H54 (cell line): ENCODE data around the gene SYNE4.

ENCODE experiments used
- DNase-seq: peaks from one replicate; pipeline ENCODE4 v3.0.0; 2011; ENCODE audit warnings: low spot score, mixed read lengths; ENCODE audit not compliant: insufficient read length
- FAIRE-seq: peaks from 3 replicates; lab custom pipeline; 2011; peaks lifted over from hg19 to GRCh38; lab: Jason Lieb, UNC
- POLR2A ChIP-seq: IDR thresholded peaks from 2 replicates; pipeline ENCODE4 v1.6.1; 2011; ENCODE audit warnings: low read depth, mild to moderate bottlenecking, low read length

Gene SYNE4

DNA sequence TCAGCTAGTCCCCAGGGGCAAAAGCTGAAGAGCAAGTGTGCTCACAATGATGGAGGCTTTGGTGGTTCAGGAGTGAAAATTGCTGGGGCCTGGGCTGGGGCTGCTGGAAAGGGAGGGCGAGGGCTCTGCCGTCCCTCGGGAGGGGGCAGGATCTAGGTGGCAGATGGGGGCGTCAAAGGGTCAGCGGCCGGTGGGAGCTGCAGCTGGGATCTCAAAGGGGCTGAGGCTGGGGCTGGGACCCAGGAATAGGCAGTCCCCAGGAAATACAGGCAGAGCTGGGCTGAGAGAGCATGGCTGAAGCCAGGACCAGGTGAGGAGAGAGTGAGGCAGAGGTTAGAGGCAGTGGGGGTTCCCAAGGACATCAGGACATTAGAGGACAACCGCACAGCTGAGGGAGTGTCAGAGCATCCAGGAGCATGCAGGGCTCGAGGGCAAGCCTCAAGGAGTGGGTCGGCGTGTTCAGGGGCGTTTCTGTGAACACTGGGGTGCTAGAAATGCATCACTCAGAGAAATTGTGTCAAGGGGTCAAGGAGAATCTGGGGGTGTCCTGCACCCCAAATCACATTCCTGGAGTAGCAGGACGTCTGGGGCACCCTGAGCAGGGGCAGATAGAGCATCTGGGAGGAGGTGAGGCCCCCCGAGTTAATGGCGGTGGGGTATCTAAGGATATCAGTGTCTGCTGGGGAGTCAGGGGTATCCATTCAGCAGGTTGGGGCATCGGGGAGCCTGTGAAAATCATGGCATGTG, 1.2 kb upstream of the SYNE4 start:
- TF ChIP-seq POLR2A = no peak
- DNase-seq = no peak
- no peak for FAIRE-seq

DNA sequence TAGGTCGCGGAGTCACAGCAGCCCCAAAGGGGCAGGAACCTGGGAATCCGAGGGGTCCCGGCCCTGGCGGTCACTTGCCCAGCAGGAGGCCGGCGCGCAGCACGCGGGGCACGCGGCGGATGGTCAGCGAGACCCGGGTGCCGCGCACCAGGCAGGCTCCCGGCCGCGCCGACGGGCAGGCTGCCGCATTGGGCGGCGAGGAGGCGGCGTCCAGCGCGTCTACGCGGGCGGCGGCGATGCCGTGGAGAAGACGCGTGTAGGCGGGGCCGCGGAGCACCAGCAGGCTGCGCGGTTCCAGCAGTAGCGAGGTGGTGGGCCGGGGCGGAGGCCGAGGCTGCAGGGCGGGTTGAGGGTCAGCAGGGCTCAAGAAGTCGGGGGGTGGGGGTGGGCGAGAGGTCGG, 607 bp upstream of the SYNE4 start:
- no peak for TF ChIP-seq POLR2A
- no peak for FAIRE-seq

DNA sequence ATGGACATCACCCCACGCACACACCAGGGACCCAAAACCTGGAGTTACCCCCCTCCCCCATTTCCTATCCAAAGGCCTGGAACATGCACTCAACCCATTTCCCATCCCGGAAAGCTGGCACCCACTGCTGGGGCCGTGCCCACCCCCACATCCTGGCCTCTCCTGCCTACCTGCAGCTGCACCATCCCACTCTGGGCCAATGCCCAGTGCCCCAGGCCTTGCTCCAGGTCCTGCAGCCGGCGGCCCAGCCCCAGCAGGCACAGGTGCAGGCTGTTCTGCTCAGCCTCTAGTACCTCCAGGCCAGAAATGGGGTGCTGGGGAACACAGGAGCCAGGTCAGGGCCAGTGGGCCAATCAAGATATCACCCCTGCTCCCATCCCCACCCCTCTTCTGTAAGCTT, 1.7 kb downstream of the SYNE4 start:
- DNase-seq = no peak
- no peak for TF ChIP-seq POLR2A
- FAIRE-seq = no peak

More for the DNA sequence above, 607 bp upstream of the SYNE4 start:
- DNase-seq = no peak

DNA sequence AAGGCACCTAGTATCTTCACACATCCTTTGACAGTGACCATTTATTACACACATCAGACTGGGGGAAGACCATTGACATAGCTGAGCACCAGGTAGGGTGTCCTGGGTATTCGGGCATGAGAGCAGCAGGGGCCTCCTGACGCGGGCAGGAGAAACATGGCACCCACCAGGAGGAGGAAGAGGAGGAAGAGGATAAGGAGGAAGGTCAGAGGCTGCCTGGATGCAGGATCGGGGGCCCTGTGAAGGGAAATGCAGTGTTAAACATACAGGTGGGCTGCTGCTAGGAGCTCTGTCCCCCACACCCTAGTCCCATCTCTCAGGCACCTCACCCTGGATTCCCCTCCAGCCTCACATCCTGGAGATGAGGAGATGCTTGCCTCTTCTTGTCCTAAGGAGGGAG, 5.3 kb downstream of the SYNE4 start:
- no peak for FAIRE-seq
- TF ChIP-seq POLR2A = no peak
- DNase-seq = no peak

DNA sequence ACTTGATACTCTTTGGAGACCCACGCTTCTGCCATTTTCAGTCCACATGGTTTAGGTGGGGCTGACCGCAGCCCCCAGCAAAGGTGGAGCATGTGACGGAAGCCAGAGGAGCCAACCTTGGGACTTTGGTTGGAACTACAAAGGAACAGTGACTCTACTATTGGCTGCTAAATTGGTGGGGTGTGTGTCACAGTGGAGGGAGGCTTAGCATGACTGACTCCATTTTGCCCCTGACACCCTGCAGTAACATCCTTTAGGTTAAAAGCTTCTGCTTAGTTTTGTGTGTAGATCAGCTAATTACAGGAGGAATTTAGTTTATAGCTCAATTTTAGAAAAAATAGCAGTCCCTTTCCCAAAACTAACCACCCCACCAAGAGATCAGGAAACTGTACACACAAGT, 7.0 kb downstream of the SYNE4 start:
- DNase-seq = no peak
- no peak for FAIRE-seq

DNA sequence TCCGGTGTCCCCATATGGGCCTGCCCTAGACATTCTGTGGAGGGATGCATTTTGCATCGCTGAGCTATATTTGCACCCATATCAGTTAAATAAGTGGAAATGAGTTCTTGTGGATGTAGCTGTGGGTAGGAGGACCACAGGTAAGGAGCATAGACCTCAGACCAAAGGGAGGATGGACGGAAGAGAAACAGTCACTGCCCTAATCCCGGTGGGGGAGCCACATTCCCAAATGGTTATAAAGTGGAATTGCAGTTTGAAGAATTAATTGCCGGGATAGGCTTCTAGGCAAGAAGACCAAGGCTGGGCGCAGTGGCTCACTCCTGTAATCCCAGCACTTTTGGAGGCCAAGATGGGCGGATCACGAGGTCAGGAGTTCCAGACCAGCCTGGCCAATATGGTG, 11.8 kb downstream of the SYNE4 start:
- no peak for FAIRE-seq
- TF ChIP-seq POLR2A = no peak
- DNase-seq = no peak

More for the DNA sequence above, 7.0 kb downstream of the SYNE4 start:
- TF ChIP-seq POLR2A = no peak

DNA sequence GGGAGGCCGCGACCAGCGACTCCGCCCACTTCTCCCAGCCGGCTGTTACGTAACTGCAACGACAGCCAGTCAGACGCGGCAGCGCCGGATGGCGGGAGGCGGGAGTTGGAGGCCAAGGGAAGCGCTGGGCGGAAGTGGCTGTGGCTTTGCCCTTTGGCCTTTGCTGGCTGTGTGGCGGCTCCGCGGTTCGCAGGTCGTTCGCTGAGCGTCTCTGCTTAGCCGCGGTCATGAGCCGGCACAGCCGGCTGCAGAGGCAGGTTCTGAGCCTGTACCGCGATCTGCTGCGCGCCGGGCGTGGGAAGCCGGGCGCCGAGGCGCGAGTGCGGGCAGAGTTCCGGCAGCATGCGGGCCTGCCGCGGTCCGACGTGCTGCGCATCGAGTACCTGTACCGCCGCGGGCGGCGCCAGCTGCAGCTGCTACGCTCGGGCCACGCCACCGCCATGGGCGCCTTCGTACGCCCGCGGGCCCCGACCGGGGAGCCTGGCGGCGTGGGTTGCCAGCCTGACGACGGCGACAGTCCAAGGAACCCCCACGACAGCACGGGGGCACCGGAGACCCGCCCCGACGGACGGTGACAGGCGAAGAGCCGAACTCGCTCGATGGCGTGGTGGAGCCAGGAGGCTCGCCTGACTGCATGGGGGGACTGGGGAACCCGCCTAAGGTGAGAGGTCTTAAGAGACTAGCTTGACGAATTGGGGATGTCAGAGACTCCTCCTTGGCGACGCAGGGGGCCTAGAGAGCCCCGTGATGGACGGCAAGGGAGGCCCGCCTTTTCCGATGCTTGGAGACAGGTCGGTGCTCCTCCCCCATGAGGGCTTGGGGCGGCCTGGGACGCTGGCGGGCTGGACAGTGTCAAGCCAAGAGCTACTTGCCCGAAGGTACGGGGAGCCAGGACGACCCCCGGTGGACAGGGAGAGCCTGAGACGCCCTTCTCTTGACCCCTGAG, 13.3 kb downstream of the SYNE4 start, which contains the start of gene SDHAF1:
SDHAF1 (plus strand) TSS at position 141 of the 946 bp plus-strand sequence; CDS start at position 228, 87 bp downstream.
- peak; percentile 99 for DNase-seq
- TF ChIP-seq POLR2A = peak; percentile 84; the same call in 1 of the 2 replicates
- FAIRE-seq = peak; percentile 79

DNA sequence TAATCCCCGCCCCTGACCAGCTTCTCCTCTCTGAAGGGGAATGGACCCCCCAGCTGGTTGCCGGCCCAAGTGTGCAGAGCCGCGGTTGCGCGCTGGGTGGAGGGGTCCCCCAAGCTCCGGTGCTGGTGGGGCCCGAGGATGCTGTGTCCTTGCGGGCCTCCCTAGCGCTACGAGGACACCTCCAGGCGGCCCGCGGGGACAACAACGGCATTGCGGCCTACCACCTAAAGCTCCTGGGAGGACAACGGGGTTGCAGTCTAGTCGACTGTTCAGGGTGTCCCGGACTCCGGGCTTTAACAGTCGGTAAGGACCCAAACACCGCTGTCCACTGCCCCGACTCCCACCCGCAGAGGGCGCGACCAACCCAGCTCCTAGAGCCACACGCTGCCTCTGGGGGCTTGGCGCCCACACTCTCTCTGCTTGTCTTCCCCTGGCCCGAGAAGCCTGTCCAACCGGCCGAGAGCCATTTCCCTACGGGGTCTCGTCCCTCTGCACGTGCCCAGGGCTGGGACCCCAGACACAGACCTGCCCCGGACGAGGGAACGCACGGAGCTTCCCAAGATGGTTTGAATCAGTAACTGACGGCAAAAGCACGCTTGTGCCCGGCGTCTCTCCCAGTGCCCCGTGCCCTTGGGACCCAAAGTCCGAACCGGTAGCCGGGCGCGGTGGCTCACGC, 14.6 kb downstream of the SYNE4 start:
- FAIRE-seq = no peak
- no peak for TF ChIP-seq POLR2A
- no peak for DNase-seq

DNA sequence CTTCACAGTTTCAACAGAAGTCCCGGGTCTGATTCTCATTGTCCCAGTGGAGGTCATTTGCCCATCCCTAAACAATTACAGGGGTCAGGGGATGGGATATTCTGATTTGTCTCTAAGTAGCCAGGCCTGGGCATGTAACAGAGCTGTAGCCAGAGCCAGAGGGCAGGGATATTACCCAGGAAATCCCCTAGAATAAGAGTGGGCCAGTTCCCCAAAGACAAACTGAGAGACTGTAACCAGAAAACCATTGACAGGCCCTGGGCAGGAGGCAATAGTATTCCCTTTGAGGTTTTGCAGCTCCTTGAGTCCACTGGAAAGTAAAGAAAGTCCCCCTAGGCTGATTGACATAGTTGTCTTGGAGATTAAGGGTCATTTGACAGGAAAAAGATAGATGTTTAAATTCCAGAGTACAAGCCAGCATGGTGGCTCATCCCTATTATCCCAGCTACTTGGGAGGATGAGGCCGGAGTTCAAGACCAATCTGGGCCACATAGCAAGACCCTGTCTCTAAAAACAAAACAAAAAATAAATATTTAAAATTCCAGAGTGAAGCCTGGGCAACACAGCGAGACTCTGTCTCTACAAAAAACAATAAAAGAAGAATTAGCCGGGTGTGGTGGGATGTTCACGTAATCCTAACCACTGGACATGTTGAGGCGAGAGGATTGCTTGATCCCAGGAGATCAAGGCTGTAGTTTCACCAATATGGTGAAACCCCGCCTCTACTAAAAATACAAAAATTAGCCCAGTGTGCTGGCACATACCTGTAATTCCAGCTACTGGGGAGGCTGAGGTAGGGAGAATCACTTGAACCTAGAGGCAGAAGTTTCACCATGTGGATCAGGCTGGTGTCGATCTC, 15.5 kb downstream of the SYNE4 start:
- DNase-seq = no peak
- no peak for FAIRE-seq
- TF ChIP-seq POLR2A = no peak

DNA sequence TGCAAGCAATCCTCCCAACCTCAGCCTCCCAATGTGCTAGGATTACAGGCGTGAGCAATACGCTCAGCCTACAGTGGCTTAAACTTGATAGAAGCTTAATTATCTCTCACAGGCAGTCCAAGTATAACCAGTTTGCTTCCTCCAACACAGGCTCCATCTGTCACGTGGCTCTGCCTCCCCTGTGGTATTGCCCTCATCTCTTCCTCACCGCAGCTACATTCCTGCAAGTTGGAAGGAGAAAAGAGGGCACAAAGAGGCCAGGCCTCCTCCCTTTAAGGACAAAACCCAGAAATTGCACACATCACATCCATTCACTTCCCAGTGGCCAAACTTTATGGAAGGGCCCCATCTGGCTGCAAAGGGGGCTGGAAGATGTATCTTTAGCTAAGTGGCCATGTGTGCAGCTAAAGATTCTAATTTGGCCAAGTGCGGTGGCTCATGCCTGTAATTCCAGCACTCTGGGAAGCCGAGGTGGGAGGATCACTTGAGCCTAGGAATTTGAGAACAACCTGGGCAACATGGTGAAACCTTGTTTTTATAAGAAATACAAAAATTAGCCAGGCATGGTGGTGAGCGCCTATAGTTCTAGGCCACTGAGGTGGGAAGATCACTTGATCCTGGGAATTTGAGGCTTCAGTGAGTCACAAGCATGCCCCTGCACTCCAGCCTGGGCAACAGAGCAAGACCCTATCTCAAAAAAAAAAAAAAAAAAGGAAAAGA, 16.7 kb downstream of the SYNE4 start:
- FAIRE-seq (no peak), DNase-seq (no peak)
- TF ChIP-seq POLR2A = no peak

DNA sequence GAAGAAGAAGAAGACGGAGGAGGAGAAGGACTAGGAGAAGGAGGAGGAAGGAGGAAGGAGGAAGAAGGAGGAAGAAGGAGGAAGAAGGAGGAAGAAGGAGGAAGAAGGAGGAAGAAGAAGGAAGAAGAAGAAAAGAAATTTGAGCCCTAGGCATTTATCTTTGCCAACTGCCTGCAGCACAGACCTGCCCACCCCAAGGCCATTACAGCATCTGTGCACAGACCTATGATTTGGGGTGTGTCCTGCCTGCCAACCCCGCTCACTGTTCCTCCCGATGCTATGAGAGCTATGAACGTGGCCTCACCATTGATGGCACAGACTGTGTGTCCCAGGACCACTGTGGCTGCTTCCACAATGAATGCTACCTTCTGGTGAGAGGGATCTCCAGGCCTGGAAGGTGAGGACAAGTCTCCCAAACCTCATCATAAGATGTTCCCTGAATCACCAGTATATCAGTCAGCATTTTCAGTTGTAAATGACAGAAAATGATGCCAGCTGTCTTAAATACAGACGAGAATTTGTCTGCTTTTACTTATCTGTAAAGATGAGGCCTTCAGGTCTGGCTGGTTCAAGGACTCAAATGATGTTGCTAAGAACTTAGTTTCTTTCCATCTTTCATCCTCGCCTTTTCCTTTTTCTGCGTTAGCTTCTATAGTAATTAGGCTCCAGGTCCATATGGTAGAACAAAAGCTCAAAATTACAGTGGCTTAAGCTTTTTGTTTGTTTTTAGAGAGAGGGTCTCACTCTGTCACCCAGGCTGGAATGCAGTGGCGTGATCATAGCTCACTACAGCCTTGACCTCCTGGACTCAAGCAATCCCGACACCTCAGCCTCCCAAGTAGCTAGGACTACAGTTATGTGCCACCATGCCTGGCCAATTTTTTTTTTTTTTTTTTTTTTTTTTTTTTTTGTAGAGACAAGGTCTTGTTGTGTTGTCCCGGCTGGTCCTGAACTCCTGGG, 17.6 kb downstream of the SYNE4 start:
- no peak for TF ChIP-seq POLR2A
- no peak for DNase-seq
- no peak for FAIRE-seq
